ENCODE measurements around the gene SAMM50.
A peak's percentile ranks its signal among the peaks of the same experiment; 100 is the strongest.

Gene SAMM50

DNA sequence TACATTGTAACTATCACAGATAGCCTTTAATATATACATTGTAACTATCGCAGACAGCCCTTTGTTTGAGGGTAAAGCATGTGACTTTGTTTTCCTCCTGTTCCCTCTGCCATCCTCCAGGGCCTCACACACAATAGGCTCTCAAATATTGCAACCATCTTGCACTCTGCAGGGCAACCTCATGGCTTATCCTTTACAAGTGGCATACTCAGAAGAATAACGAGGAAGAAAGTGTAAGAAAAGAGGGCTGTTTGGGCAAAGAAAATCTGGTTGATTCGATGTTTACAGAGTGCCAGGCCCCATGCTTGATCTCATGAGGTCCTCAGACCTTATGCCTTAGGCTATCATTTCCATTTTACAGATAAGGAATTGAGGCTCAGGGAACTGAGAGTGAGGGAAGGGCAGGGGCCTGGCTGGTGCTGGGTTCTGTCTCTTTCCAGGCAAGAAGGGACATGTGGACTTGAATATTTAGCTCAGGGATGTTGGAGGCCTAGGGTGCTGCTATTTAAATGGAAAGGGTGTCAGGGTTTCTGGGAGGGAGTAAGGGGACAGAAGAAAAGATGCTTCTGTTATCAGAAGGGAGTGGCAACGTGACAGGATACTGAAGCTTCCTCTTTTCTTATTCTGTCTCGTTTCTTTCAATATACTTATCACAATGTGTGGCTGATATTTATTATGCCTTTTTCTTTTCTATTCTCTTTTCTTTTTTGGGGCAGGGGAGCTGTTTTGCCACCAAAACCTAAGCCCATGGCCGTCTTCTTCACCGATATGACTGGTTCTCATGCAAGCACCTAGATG, 1.1 kb upstream of the SAMM50 start:
- no peak for TF ChIP-seq CTCF (IDR thresholded peaks at IDR 0.05; ENCODE audit: insufficient read depth, low read depth, low read length, missing control alignments)
- DNase-seq (ENCODE audit: low read depth), result no peak
- H3K4me3 ChIP-seq (ENCODE audit: low read length), result peak overlapping the region; percentile 90

GRCh38 chr22:43955883-43956782, 891 bp downstream of the SAMM50 start:
- peak overlapping the region; percentile 90 for H3K4me3 ChIP-seq (ENCODE audit: low read length)

GRCh38 chr22:43956805-43957463, 1.7 kb downstream of the SAMM50 start:
- peak overlapping the region; percentile 2 for H3K4me3 ChIP-seq (ENCODE audit: low read length)
- TF ChIP-seq CTCF (IDR thresholded peaks at IDR 0.05; ENCODE audit: insufficient read depth, low read depth, low read length, missing control alignments), result no peak
- peak; percentile 28 for DNase-seq (ENCODE audit: low read depth)

More at GRCh38 chr22:43955883-43956782, 891 bp downstream of the SAMM50 start:
- no peak for TF ChIP-seq CTCF (IDR thresholded peaks at IDR 0.05; ENCODE audit: insufficient read depth, low read depth, low read length, missing control alignments)
- DNase-seq (ENCODE audit: low read depth), result peak; percentile 27

DNA sequence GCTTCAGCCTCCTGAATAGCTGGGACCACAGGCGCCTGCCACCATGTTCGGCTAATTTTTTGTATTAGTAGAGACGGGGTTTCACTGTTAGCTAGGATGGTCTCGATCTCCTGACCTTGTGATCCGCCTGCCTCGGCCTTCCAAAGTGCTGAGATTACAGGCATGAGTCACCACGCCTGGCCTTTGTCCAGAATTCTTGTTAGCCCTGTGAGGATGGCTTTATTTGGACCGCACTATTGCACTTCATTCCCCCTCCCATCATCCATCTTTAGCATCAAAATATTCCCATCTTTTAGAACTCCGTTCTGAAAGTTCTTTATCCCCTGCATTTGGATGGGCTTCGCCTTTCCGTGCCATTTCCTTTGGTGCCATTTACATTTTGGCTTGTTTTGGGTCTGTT, 2.6 kb downstream of the SAMM50 start:
- no peak for DNase-seq (ENCODE audit: low read depth)
- H3K4me3 ChIP-seq (ENCODE audit: low read length), result no peak overlapping the region
- TF ChIP-seq CTCF (IDR thresholded peaks at IDR 0.05; ENCODE audit: insufficient read depth, low read depth, low read length, missing control alignments), result no peak

DNA sequence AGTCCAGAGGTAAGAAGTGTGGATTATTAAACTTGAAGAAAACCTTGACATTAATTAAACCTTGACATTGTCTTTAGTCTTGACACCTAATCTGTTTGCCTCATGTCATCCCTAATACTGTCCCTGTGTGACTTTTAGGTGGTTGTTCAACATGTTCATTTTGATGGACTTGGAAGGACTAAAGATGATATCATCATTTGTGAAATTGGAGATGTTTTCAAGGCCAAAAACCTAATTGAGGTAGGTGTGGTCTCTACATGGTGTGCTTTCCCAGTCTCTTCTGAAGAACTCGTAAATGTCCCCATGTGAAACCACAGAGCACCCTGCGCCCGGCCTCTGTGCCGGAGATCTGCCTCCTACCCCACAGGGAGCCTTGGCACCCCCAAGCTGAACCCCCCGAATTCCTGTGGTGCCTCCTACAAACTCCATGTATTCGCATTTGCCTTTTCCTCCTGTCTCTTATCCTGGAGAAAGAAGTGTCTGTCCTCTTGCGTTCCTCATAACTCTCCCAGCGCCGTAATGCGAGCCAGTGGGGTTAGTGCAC, 9.1 kb downstream of the SAMM50 start:
- no peak for TF ChIP-seq CTCF (IDR thresholded peaks at IDR 0.05; ENCODE audit: insufficient read depth, low read depth, low read length, missing control alignments)
- DNase-seq (ENCODE audit: low read depth), result no peak
- no peak overlapping the region for H3K4me3 ChIP-seq (ENCODE audit: low read length)

- no peak for DNase-seq (ENCODE audit: low read depth)
- no peak overlapping the region for H3K4me3 ChIP-seq (ENCODE audit: low read length)
- TF ChIP-seq CTCF (IDR thresholded peaks at IDR 0.05; ENCODE audit: insufficient read depth, low read depth, low read length, missing control alignments), result no peak
Measured at GRCh38 chr22:43967069-43967468, 11.8 kb downstream of the SAMM50 start.
